ENCODE data around the gene KLHDC8A. TPM values are rescaled to one million over a fixed set of nuclear protein-coding genes. Genes with fewer than 3 reads are reported as not detected.

The KLHDC8A gene
- polyA plus RNA-seq, 1 donor (not counting 4 experiments of a cell fraction or from before 2014, with no cell fraction given): not detected

- DNase-seq (ENCODE audit: low read depth, low spot score): no peak
- TF ChIP-seq EZH2 (IDR thresholded peaks at IDR 0.05; ENCODE audit: low read length) (no peak), CTCF (optimal IDR thresholded peaks at IDR 0.05 in 1 of 3, IDR thresholded peaks at IDR 0.05 in 1 of 3, conservative IDR thresholded peaks at IDR 0.05 in 1 of 3; ENCODE audit: extremely low read depth in 1 of 3, insufficient read depth in 2 of 3, low read length in 3 of 3) (no peak)
- H3K27me3 ChIP-seq (ENCODE audit: control insufficient read depth, extremely low read depth, insufficient read depth, low read length): no peaks in the 10 kb centered on the region
- H3K27ac ChIP-seq (ENCODE audit: control insufficient read depth, insufficient read depth, low read length): peak overlapping the region; percentile 93
- H3K9ac ChIP-seq (ENCODE audit: control insufficient read depth, extremely low read depth, insufficient read depth, low read length): peak overlapping the region; percentile 71
- H3K79me2 ChIP-seq (ENCODE audit: control insufficient read depth, insufficient read depth, low read length): no peaks in the 10 kb centered on the region
- peak overlapping the region in 1 of 3 experiments; percentile 15 for H3K4me3 ChIP-seq (ENCODE audit: control insufficient read depth in 2 of 3, extremely low read depth in 1 of 3, insufficient read depth in 2 of 3, low read depth in 1 of 3, low read length in 3 of 3)
- H4K20me1 ChIP-seq (ENCODE audit: control insufficient read depth, extremely low read depth, insufficient read depth, low read length): no peaks in the 10 kb centered on the region
- no peaks in the 10 kb centered on the region for H3K9me3 ChIP-seq (ENCODE audit: control insufficient read depth, low read depth, low read length)
- peak overlapping the region; percentile 77 for H3K4me2 ChIP-seq (ENCODE audit: control insufficient read depth, extremely low read depth, insufficient read depth, low read depth, low read length)
- dilution Hi-C loops (cut with MboI; ENCODE audit: extremely low pct_ligation_motif_present, low sequenced_read_pairs): no loop called here
- FAIRE-seq: peak; percentile 75
- peak overlapping the region; percentile 23 for H2AFZ ChIP-seq (ENCODE audit: control insufficient read depth, low read length)
- no peaks in the 10 kb centered on the region for H3K9me1 ChIP-seq (ENCODE audit: control insufficient read depth, extremely low read depth, insufficient read depth, low read length)
- peaks cover 56% of the 10 kb centered on the region for H3K4me1 ChIP-seq (ENCODE audit: control insufficient read depth, extremely low read depth, insufficient read depth, low read length)
- H3K36me3 ChIP-seq (ENCODE audit: control insufficient read depth in 2 of 2, extremely low read depth in 1 of 2, insufficient read depth in 2 of 2, low read length in 2 of 2): no peaks in the 10 kb centered on the region
Measured at GRCh38 chr1:205294175-205294917, 62.4 kb downstream of the KLHDC8A start.

GRCh38 chr1:205293350-205294074 is 63.2 kb downstream of the KLHDC8A start:
- Histone ChIP-seq H3K27me3 (ENCODE audit: control insufficient read depth, extremely low read depth, insufficient read depth, low read length) (no peaks in the 10 kb centered on the region), H3K9me3 (ENCODE audit: control insufficient read depth, low read depth, low read length) (no peaks in the 10 kb centered on the region), H3K4me2 (ENCODE audit: control insufficient read depth, extremely low read depth, insufficient read depth, low read depth, low read length) (peak overlapping the region; percentile 77), H3K4me3 (ENCODE audit: control insufficient read depth in 2 of 3, extremely low read depth in 1 of 3, insufficient read depth in 2 of 3, low read depth in 1 of 3, low read length in 3 of 3) (peak overlapping the region in 1 of 3 experiments; percentile 15), H2AFZ (ENCODE audit: control insufficient read depth, low read length) (no peak overlapping the region), H3K27ac (ENCODE audit: control insufficient read depth, insufficient read depth, low read length) (peak overlapping the region; percentile 93), H3K36me3 (ENCODE audit: control insufficient read depth in 2 of 2, extremely low read depth in 1 of 2, insufficient read depth in 2 of 2, low read length in 2 of 2) (no peaks in the 10 kb centered on the region), H4K20me1 (ENCODE audit: control insufficient read depth, extremely low read depth, insufficient read depth, low read length) (no peaks in the 10 kb centered on the region), H3K9ac (ENCODE audit: control insufficient read depth, extremely low read depth, insufficient read depth, low read length) (peak overlapping the region; percentile 71), H3K4me1 (ENCODE audit: control insufficient read depth, extremely low read depth, insufficient read depth, low read length) (peaks cover 50% of the 10 kb centered on the region), H3K79me2 (ENCODE audit: control insufficient read depth, insufficient read depth, low read length) (no peaks in the 10 kb centered on the region), H3K9me1 (ENCODE audit: control insufficient read depth, extremely low read depth, insufficient read depth, low read length) (no peaks in the 10 kb centered on the region)
- DNase-seq (ENCODE audit: low read depth, low spot score) (no peak), FAIRE-seq (no peak)
- dilution Hi-C loops (cut with MboI; ENCODE audit: extremely low pct_ligation_motif_present, low sequenced_read_pairs): no loop called here
- TF ChIP-seq CTCF (optimal IDR thresholded peaks at IDR 0.05 in 1 of 3, IDR thresholded peaks at IDR 0.05 in 1 of 3, conservative IDR thresholded peaks at IDR 0.05 in 1 of 3; ENCODE audit: extremely low read depth in 1 of 3, insufficient read depth in 2 of 3, low read length in 3 of 3) (no peak), EZH2 (IDR thresholded peaks at IDR 0.05; ENCODE audit: low read length) (no peak)

Measured in keratinocyte (primary cell).